H1 (cell line): Measurements from ENCODE around the gene MYBPC3. TPM values are rescaled to one million over a fixed set of nuclear protein-coding genes. Genes with fewer than 3 reads are reported as not detected.
A peak's percentile ranks its signal among the peaks of the same experiment; 100 is the strongest.

Source experiments
- CTCF ChIA-PET: fragments of 300-600 bp; sonication (Branson Sonifier 250); formaldehyde crosslinking; loops from one replicate; lab custom pipeline; 2021; ENCODE audit not compliant: partially characterized antibody; lab: Charles Lee
- POLR2A ChIA-PET: fragments of 300-600 bp; sonication (Branson Sonifier 250); formaldehyde crosslinking; loops from one replicate; lab custom pipeline; 2021; ENCODE audit warnings: inconsistent platforms; ENCODE audit not compliant: partially characterized antibody; lab: Charles Lee
- DNase-seq, 2 experiments: peaks; one replicate each; pipeline versions ENCODE4 v3.0.0 to v3.0.0-alpha.2; 2010 to 2022; ENCODE audit warnings: low spot score in 2 of 2, low read depth in 1 of 2, mixed read lengths in 1 of 2
- FAIRE-seq: peaks from 2 replicates; lab custom pipeline; 2011; peaks lifted over from hg19 to GRCh38; lab: Jason Lieb, UNC
- H2AFZ ChIP-seq: 2 replicates; pipeline ENCODE4 v1.8.1; 2012; ENCODE audit warnings: low read length, inconsistent platforms
- H2AK5ac ChIP-seq: 2 replicates; pipeline ENCODE4 v1.6.1; 2013; ENCODE audit warnings: low read depth, low read length
- H2BK120ac ChIP-seq: replicated peaks from 2 replicates; pipeline ENCODE3; 2013; ENCODE audit warnings: low read depth, low read length, inconsistent platforms
- H2BK12ac ChIP-seq: 2 replicates; pipeline ENCODE4 v1.6.1; 2013; ENCODE audit warnings: low read depth, low read length
- H2BK15ac ChIP-seq: 2 replicates; pipeline ENCODE4 v1.6.1; 2013; ENCODE audit warnings: low read length
- H2BK20ac ChIP-seq: 2 replicates; pipeline ENCODE4 v1.6.1; 2013; ENCODE audit warnings: low read length
- H2BK5ac ChIP-seq: 2 replicates; pipeline ENCODE4 v1.6.1; 2013; ENCODE audit warnings: low read depth, low read length
- H3K14ac ChIP-seq: 2 replicates; pipeline ENCODE4 v1.6.1; 2013; ENCODE audit warnings: inconsistent platforms; ENCODE audit not compliant: insufficient read length
- H3K18ac ChIP-seq: 2 replicates; pipeline ENCODE4 v1.6.1; 2013; ENCODE audit warnings: low read length; ENCODE audit errors: extremely low read depth
- H3K23ac ChIP-seq: 2 replicates; pipeline ENCODE4 v1.6.1; 2013; ENCODE audit warnings: inconsistent platforms; ENCODE audit not compliant: insufficient read length
- H3K23me2 ChIP-seq: 2 replicates; pipeline ENCODE4 v1.6.1; 2013; ENCODE audit warnings: low read depth, low read length
- H3K27ac ChIP-seq: 2 replicates; pipeline ENCODE4 v1.6.1; 2011; ENCODE audit warnings: low read depth, low read length, inconsistent platforms
- H3K27me3 ChIP-seq, 4 experiments: replicated peaks in 1 of 4; 1 replicate in 1 of 4; 2 replicates in 3 of 4; pipeline versions ENCODE4 v1.6.1 to v1.8.1; 2011 to 2013; ENCODE audit warnings: low read length in 3 of 4, mild to moderate bottlenecking in 3 of 4, inconsistent platforms in 2 of 4, mixed read lengths in 2 of 4, moderate library complexity in 1 of 4; ENCODE audit not compliant: control insufficient read depth in 3 of 4, insufficient read depth in 3 of 4; ENCODE audit errors: extremely low read depth in 1 of 4
- H3K36me3 ChIP-seq, 4 experiments: 2 replicates each; pipeline versions ENCODE4 v1.6.1 to v1.8.1; 2011 to 2013; ENCODE audit warnings: mild to moderate bottlenecking in 4 of 4, low read length in 3 of 4, moderate library complexity in 2 of 4, control low read depth in 1 of 4, inconsistent platforms in 1 of 4; ENCODE audit not compliant: insufficient read depth in 4 of 4, control insufficient read depth in 2 of 4
- H3K4ac ChIP-seq: replicated peaks from 2 replicates; pipeline ENCODE3; 2013; ENCODE audit warnings: low read length, low read depth, mixed read lengths, inconsistent platforms; ENCODE audit not compliant: insufficient read length
- H3K4me1 ChIP-seq, 4 experiments: replicated peaks in 1 of 4; 1 replicate in 1 of 4; 2 replicates in 3 of 4; pipeline versions ENCODE4 v1.6.1 to v1.8.1; 2011 to 2013; ENCODE audit warnings: low read length in 3 of 4, inconsistent platforms in 2 of 4, mixed read lengths in 1 of 4; ENCODE audit not compliant: insufficient read depth in 4 of 4, control insufficient read depth in 3 of 4
- H3K4me2 ChIP-seq, 2 experiments: 2 replicates each; pipeline versions ENCODE4 v1.6.1 to v1.8.1; 2011 to 2013; ENCODE audit warnings: low read depth in 2 of 2, low read length in 2 of 2, control low read depth in 1 of 2, inconsistent platforms in 1 of 2, mild to moderate bottlenecking in 1 of 2; ENCODE audit not compliant: insufficient read depth in 1 of 2
- H3K4me3 ChIP-seq, 4 experiments: fragments of 200-600, 300-600 bp in 1 of 4; sonication (generic), shearing (Covaris generic), sonication (Bioruptor Twin) in 1 of 4; 2 replicates each; pipeline versions ENCODE4 v1.5.1 to v1.8.1; 2011 to 2016; ENCODE audit warnings: low read length in 4 of 4, low read depth in 3 of 4, control low read depth in 2 of 4, inconsistent platforms in 2 of 4, mild to moderate bottlenecking in 2 of 4, mixed read lengths in 1 of 4, moderate library complexity in 1 of 4; ENCODE audit not compliant: insufficient read depth in 2 of 4; ENCODE audit errors: extremely low read depth in 1 of 4
- H3K56ac ChIP-seq: replicated peaks from 2 replicates; pipeline ENCODE3; 2013; ENCODE audit warnings: low read depth, mild to moderate bottlenecking, mixed read lengths, low read length, inconsistent platforms; ENCODE audit not compliant: insufficient read length
- H3K79me1 ChIP-seq: 2 replicates; pipeline ENCODE4 v1.6.1; 2013; ENCODE audit warnings: low read depth, low read length, control low read depth
- H3K79me2 ChIP-seq, 2 experiments: 2 replicates each; pipeline versions ENCODE4 v1.6.1 to v1.8.1; 2012 to 2013; ENCODE audit warnings: low read length in 2 of 2, mild to moderate bottlenecking in 2 of 2, inconsistent platforms in 1 of 2; ENCODE audit not compliant: insufficient read depth in 2 of 2, control insufficient read depth in 1 of 2
- H3K9ac ChIP-seq, 4 experiments: replicated peaks in 1 of 4; 1 replicate in 1 of 4; 2 replicates in 3 of 4; pipeline versions ENCODE4 v1.6.1 to v1.8.1; 2011 to 2013; ENCODE audit warnings: low read depth in 3 of 4, low read length in 3 of 4, control low read depth in 2 of 4, mild to moderate bottlenecking in 2 of 4, moderate library complexity in 2 of 4, inconsistent platforms in 1 of 4; ENCODE audit errors: extremely low read depth in 1 of 4
- H3K9me3 ChIP-seq, 2 experiments: 2 replicates each; pipeline versions ENCODE4 v1.6.1 to v1.8.1; 2012 to 2013; ENCODE audit warnings: mild to moderate bottlenecking in 2 of 2, moderate library complexity in 2 of 2, control low read depth in 1 of 2, inconsistent platforms in 1 of 2, low read depth in 1 of 2, low read length in 1 of 2, mixed read lengths in 1 of 2; ENCODE audit not compliant: insufficient read depth in 2 of 2
- H4K20me1 ChIP-seq, 2 experiments: replicated peaks in 1 of 2; 2 replicates each; pipeline versions ENCODE3 to v1.8.1; 2011 to 2013; ENCODE audit warnings: inconsistent platforms in 2 of 2, low read length in 2 of 2, mild to moderate bottlenecking in 1 of 2; ENCODE audit not compliant: insufficient read depth in 2 of 2, control insufficient read depth in 1 of 2
- H4K5ac ChIP-seq: 2 replicates; pipeline ENCODE4 v1.6.1; 2013; ENCODE audit warnings: low read length, low read depth, mixed read lengths, inconsistent platforms; ENCODE audit not compliant: insufficient read length
- H4K8ac ChIP-seq: 2 replicates; pipeline ENCODE4 v1.8.0; 2013; ENCODE audit warnings: mild to moderate bottlenecking, moderate library complexity, low read length, inconsistent platforms; ENCODE audit not compliant: insufficient read depth; ENCODE audit errors: extremely low read depth
- H4K91ac ChIP-seq: replicated peaks from 2 replicates; pipeline ENCODE3; 2013; ENCODE audit warnings: low read length, mixed read lengths, inconsistent platforms; ENCODE audit not compliant: insufficient read length
- ASH2L ChIP-seq: fragments of 200-600, 300-600 bp; sonication (generic); IDR thresholded peaks from one replicate; pipeline ENCODE4 v1.7.1; 2017; ENCODE audit warnings: low read length
- BCL11A ChIP-seq, 2 experiments: IDR thresholded peaks; one replicate each; pipeline ENCODE4 v1.6.1; 2011; ENCODE audit warnings: low read depth in 2 of 2, low read length in 2 of 2, mild to moderate bottlenecking in 2 of 2
- CHD1 ChIP-seq: IDR thresholded peaks from 2 replicates; pipeline ENCODE4 v1.6.1; 2012; ENCODE audit warnings: low read depth, low read length, improper control_type of control experiment
- CREB1 ChIP-seq: IDR thresholded peaks from 2 replicates; pipeline ENCODE4 v1.6.1; 2012; ENCODE audit warnings: inconsistent platforms
- EP300 ChIP-seq, 2 experiments: IDR thresholded peaks; 1 replicate in 1 of 2; 2 replicates in 1 of 2; pipeline ENCODE4 v1.6.1; 2011 to 2012; ENCODE audit warnings: low read depth in 2 of 2, low read length in 2 of 2, mild to moderate bottlenecking in 2 of 2, borderline replicate concordance in 1 of 2, inconsistent platforms in 1 of 2, moderate library complexity in 1 of 2
- FOSL1 ChIP-seq: IDR thresholded peaks from 2 replicates; pipeline ENCODE4 v1.6.1; 2011; ENCODE audit warnings: mild to moderate bottlenecking, low read depth, low read length, moderate library complexity; ENCODE audit not compliant: insufficient read depth
- HDAC6 ChIP-seq: IDR thresholded peaks from one replicate; pipeline ENCODE4 v1.7.1; 2012; ENCODE audit warnings: low read depth, mild to moderate bottlenecking, inconsistent platforms, low read length, moderate library complexity
- KDM4A ChIP-seq: IDR thresholded peaks from one replicate; pipeline ENCODE4 v1.7.1; 2012; ENCODE audit warnings: low read depth, mild to moderate bottlenecking, moderate library complexity, low read length, inconsistent platforms; ENCODE audit not compliant: severe bottlenecking
- RNF2 ChIP-seq: fragments of 200-900, 300-1000 bp; sonication (generic); IDR thresholded peaks from 2 replicates; pipeline ENCODE4 v1.7.1; 2016; ENCODE audit warnings: borderline replicate concordance, low read depth, mild to moderate bottlenecking, antibody characterized with exemption, low read length; ENCODE audit not compliant: poor library complexity, severe bottlenecking; ENCODE audit errors: missing control alignments
- SIRT6 ChIP-seq: IDR thresholded peaks from one replicate; pipeline ENCODE4 v1.7.1; 2012; ENCODE audit warnings: low read length, inconsistent platforms
- SIX5 ChIP-seq: IDR thresholded peaks from 2 replicates; pipeline ENCODE4 v1.6.1; 2011; ENCODE audit warnings: mild to moderate bottlenecking, low read depth, low read length
- SP1 ChIP-seq: IDR thresholded peaks from 2 replicates; pipeline ENCODE4 v1.6.1; 2011; ENCODE audit warnings: low read depth, low read length
- TAF7 ChIP-seq: optimal IDR thresholded peaks from 2 replicates; pipeline ENCODE3; 2011; ENCODE audit warnings: low read depth, mild to moderate bottlenecking, inconsistent platforms, low read length, moderate library complexity, borderline replicate concordance
- WGBS, 2 experiments: shearing (Covaris generic) in 1 of 2; methylation state at CpG; one replicate each; pipeline versions ENCODE4 v1.1.6 to v1.1.7; 2013 to 2015; ENCODE audit warnings: low lambda C conversion rate in 2 of 2, mixed read lengths in 2 of 2, inconsistent platforms in 1 of 2, low coverage in 1 of 2, missing lambda C conversion rate in 1 of 2; ENCODE audit not compliant: insufficient replicate concordance in 2 of 2, insufficient coverage in 1 of 2, insufficient read length in 1 of 2; ENCODE audit errors: extremely low coverage in 1 of 2, missing lambda C conversion rate in 1 of 2; 5-methylcytosine and 5-hydroxymethylcytosine counted together
- polyA plus RNA-seq, 7 experiments: library from polyadenylated mRNA; depleted of rRNA in 3 of 7; stranded (reverse) in 5 of 7; unstranded in 2 of 7; fragments of >200 nt in 5 of 7; fragments of 200-250 nt in 2 of 7; gene quantifications; 1 replicate in 5 of 7; 2 replicates in 1 of 7; 4 replicates in 1 of 7; pipeline versions ENCODE4 v1.2.1 to v1.2.3, GENCODE V29; 2011 to 2013; ENCODE audit warnings: missing spikeins in 2 of 7, mixed read lengths in 2 of 7
- total RNA-seq: library from RNA; stranded (reverse); fragmentation: NEBNext Ultra II Directional; extraction: Animal tissue kit (Norgen Biotek cat#: 25700); gene quantifications from 2 replicates; pipeline ENCODE4 v1.2.1, GENCODE V29; 2021

The MYBPC3 gene
- total and polyA plus RNA-seq, 2 of the 8 experiments (the other 6 are each of a cell fraction or from before 2014, with no cell fraction given) = 0.05 TPM; not detected in 1

DNA sequence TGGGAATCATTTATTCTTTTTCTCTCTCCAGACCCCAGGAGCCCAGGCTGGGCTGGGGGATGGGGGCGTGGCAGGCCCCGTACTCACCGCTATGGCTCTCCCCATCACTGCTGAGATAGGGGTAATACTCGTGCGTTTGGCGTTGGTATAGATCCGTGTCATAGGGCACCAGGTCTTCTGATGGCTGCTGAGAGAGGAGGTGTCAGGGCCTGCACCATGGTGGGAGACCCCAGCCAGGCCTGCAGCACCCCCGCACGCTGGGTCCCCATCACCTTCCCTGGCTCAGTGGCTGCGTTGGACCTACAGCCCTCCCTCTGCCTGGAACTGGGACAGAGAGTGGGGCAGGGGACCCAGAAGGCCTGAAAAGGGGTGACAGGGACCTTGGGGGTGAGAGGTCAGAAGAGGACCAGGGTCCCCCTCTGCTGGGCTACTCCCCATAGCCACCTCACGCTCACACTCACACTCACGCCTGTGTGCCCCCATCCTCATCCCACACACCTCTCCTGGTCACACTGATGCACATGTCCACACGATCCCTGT is 23.1 kb upstream of the MYBPC3 start:
- H4K5ac ChIP-seq = no peak overlapping the region
- no peak for DNase-seq
- no peak overlapping the region for H3K4me3 ChIP-seq
- no peak for FAIRE-seq
- H3K4me1 ChIP-seq = peaks cover 0 to 5% (median 2%) of the 10 kb centered on the region in 4 experiments; a peak in 5 of 7 replicates
- no peak overlapping the region for H2AK5ac ChIP-seq
- H3K14ac ChIP-seq = no peak overlapping the region
- H2BK20ac ChIP-seq = no peak overlapping the region
- H3K9ac ChIP-seq = no peak overlapping the region
- H3K18ac ChIP-seq = no peak overlapping the region
- H3K79me1 ChIP-seq = no peaks in the 10 kb centered on the region
- H3K9me3 ChIP-seq = no peaks in the 10 kb centered on the region
- H4K8ac ChIP-seq = no peak overlapping the region; the same call in 1 of the 2 replicates
- H2BK5ac ChIP-seq = no peak overlapping the region
- H3K4me2 ChIP-seq = no peak overlapping the region
- no peak overlapping the region for H2AFZ ChIP-seq
- H3K56ac ChIP-seq = no peak overlapping the region
- no peak overlapping the region for H3K27ac ChIP-seq
- CTCF ChIA-PET = interaction anchor here (0.6 to 2.1 kb wide), 5 partner anchors 15 to 336 kb away, joined by 3 to 11 read pairs (median 5); partner anchors contain the start of gene RAPSN
- POLR2A ChIA-PET = interaction anchor here (0.8 to 1.8 kb wide), 2 partner anchors 14 to 43 kb away, joined by 3 to 4 read pairs; no protein-coding TSS in a partner anchor
- H3K4ac ChIP-seq = no peak overlapping the region
- H4K20me1 ChIP-seq = peaks cover 0 to 2% of the 10 kb centered on the region in 2 experiments
- WGBS, 2 experiments = 87% methylated on average over 13 of the region's 13 CpGs; no CpG with 5 or more reads in 1 of the 2 experiments
- H2BK120ac ChIP-seq = no peak overlapping the region
- no peaks in the 10 kb centered on the region for H3K36me3 ChIP-seq
- peak overlapping the region; percentile 73 for H4K91ac ChIP-seq
- 0 out of 2 replicates have a peak overlapping the region, but pooled peaks have one; percentile 84 for H2BK12ac ChIP-seq
- H3K27me3 ChIP-seq = no peaks in the 10 kb centered on the region
- no peak overlapping the region for H2BK15ac ChIP-seq
- H3K79me2 ChIP-seq = no peaks in the 10 kb centered on the region
- H3K23me2 ChIP-seq = peaks cover 9% of the 10 kb centered on the region; the same call in 1 of the 2 replicates
- H3K23ac ChIP-seq = no peak overlapping the region
- TF ChIP-seq ASH2L (no peak), BCL11A (IDR thresholded peaks at IDR 0.05; ENCODE audit: low read depth in 2 of 2, low read length in 2 of 2) (no peak), KDM4A (no peak), HDAC6 (no peak), SIRT6 (no peak), SIX5 (no peak), EP300 (IDR thresholded peaks at IDR 0.05; ENCODE audit: borderline replicate concordance in 1 of 2, low read depth in 2 of 2, low read length in 2 of 2) (no peak), TAF7 (no peak), RNF2 (no peak), FOSL1 (no peak), CHD1 (no peak), SP1 (no peak), CREB1 (no peak)
